ENCODE measurements around the gene AMOTL1.

GRCh38 chr11:94822080-94822479 is 53.9 kb downstream of the AMOTL1 start:
- TF ChIP-seq CTCF (IDR thresholded peaks at IDR 0.05), result no peak
- TF ChIP-seq POLR2A (IDR thresholded peaks at IDR 0.05), result no peak

Measured in esophagus squamous epithelium (tissue), 4 donors.